Heart left ventricle (tissue), 13 donors: ENCODE results near the gene ANXA6.

Experiments used
- POLR2A ChIP-seq, 2 donors: fragments of 450-650 bp; IDR thresholded peaks; one replicate each; pipeline ENCODE4 v1.6.1; 2017; ENCODE audit warnings: antibody characterized with exemption in 2 of 2, mild to moderate bottlenecking in 2 of 2, moderate library complexity in 2 of 2
- TF ChIP-seq, protein P1 (sequence below), 12 donors: fragments of 200-600 bp; sonication (generic) in 4 of 12; IDR thresholded peaks; one replicate each; pipeline versions ENCODE4 v1.5.0 to v1.8.0; 2018 to 2022; ENCODE audit warnings: antibody characterized with exemption in 12 of 12, mild to moderate bottlenecking in 5 of 12
- donor health status: ischemic (EF 13 %, LVEDD 7.1; RV severe dilation, severe dysfunction).
- donor health status: DM: no; HTN: yes; CAD: no.
- donor health status: DM: no; HTN: no; CAD: no.
- donor health status: ischemic (EF 25% LVEDD 6.9; RV normal size, moderate dysfunction).
- donor health status: ischemic (EF 25% LVEDD 5.7; RV mildly dilated, moderate dysfunction).
- donor health status: ischemic (EF 35%, LVEDD 5.7; RV mildly dilated, moderate dysfunction).
- donor health status: nonischemic (EF 11% LVEDD 7.7; RV severe dilation, severe dysfunction).
- donor health status: DM: yes; HTN: yes; CAD: no.
- donor health status: PGD.
- donor health status: ischemic (EF 29% LVEDD 5.4; RV normal size, mild dysfunction).
- donor health status: nonischemic (EF 23%, LVEDD 6.1; RV moderate dilation, normal function).

DNA sequence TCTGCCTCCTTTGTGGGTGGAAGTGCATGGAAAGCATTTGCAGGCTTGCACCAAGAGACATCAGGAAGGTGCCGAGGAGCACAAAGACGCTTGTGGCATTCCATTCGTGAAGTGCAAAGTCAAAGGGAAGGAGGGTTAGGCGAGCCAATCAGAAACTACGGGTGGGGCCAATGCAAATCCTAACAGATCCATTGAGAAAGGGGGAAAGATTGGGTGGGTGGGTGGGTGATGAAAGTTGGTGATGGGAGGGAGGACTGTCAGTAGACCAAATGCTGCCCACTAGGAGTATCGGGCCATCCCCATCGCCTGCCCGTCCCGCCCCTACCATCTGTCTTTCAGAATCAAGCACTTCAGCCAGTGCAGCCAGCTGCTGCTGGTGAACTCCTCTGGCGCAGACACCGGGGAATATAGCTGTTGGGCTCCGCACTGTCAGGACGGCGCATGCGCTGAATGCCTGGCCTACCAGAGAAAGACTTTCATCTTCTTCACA, 17.1 kb upstream of the ANXA6 start:
- TF ChIP-seq, protein P1, sequence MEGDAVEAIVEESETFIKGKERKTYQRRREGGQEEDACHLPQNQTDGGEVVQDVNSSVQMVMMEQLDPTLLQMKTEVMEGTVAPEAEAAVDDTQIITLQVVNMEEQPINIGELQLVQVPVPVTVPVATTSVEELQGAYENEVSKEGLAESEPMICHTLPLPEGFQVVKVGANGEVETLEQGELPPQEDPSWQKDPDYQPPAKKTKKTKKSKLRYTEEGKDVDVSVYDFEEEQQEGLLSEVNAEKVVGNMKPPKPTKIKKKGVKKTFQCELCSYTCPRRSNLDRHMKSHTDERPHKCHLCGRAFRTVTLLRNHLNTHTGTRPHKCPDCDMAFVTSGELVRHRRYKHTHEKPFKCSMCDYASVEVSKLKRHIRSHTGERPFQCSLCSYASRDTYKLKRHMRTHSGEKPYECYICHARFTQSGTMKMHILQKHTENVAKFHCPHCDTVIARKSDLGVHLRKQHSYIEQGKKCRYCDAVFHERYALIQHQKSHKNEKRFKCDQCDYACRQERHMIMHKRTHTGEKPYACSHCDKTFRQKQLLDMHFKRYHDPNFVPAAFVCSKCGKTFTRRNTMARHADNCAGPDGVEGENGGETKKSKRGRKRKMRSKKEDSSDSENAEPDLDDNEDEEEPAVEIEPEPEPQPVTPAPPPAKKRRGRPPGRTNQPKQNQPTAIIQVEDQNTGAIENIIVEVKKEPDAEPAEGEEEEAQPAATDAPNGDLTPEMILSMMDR (IDR thresholded peaks at IDR 0.05) = no peak
- TF ChIP-seq POLR2A (IDR thresholded peaks at IDR 0.05) = no peak
